Skin of body (tissue), 2 donors: ENCODE results near the gene DNAJC16. TPM values are rescaled to one million over a fixed set of nuclear protein-coding genes. Genes with fewer than 3 reads are reported as not detected.
"Not testable (repeated sequence)": the region's sequence is repeated elsewhere in the genome, so short reads cannot be mapped to it uniquely, and the experiment has no call there.

Experiments used
- DNase-seq: peaks from one replicate; lab custom pipeline; 2025; lab: John Stamatoyannopoulos, UW
- total RNA-seq: library from RNA; depleted of rRNA; stranded (reverse); fragments of >200 nt; gene quantifications from one replicate; pipeline ENCODE4 v1.2.3, GENCODE V29; 2014

The DNAJC16 gene
- total RNA-seq = 12.8 TPM

- DNase-seq = peak; percentile 100
Observed at GRCh38 chr1:15526490-15527339, at the start of gene DNAJC16. DNAJC16 (plus strand) TSS chr1:15526848; CDS start chr1:15529106, 2,258 bp downstream.

GRCh38 chr1:15476927-15477326, 49.7 kb upstream of the DNAJC16 start:
- DNase-seq = no peak

DNA sequence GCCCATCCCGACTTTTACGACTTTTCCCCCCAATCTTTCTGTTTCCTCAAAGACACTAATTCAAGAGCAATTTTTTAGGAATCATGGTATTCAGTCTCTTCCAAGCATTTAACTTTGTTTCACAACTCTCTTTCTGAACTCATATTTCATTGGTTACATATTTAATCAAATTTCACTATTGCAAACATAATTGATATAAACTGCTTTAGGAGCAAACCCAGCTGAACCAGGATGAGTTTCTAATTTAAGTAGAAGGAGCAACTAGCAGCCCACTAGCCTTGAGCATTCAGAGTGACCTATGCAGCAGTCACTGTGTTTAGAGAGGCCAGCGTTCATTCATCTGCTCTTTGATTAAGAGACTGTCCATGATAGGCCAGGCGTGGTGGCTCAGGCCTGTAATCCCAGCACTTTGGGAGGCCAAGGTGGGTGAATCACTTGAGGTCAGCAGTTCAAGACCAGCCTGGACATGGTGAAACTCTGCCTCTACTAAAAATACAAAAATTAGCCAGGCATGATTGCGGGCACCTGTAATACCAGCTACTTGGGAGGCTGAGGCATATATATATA, 48.9 kb upstream of the DNAJC16 start:
- DNase-seq = no peak

DNA sequence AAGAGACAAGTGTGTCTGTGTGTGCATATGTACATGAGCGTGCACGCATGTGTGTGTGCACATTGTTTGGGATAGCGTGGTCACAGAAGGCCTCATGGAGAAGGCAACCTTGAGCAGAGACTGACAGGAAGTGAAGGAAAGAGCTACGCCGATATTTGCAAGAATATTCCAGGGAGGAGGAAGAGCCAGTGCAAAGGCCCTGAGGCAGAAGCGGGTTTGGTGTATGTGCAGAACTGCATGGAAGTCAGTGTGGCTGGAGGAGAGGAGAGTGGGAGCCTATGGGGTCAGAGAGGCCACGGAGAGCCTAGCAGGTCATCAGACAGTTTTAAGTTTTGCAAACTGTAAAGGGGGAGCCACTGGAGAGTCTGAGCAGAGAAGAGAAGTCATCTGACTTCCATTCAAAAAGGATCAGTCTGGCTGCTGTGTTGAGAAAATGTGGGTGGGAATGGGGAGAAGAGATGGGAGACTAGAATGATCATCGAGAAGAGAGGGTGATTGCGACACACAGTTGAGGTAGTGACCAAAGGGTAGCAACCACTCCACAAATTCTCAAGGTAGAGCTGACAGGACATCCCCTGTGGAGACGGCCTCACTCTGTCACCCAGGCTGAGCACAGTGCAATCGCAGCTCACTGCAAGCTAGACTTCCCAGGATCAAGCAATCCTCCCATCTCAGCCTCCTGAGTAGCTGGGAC, 46.8 kb upstream of the DNAJC16 start:
- DNase-seq = no peak

DNA sequence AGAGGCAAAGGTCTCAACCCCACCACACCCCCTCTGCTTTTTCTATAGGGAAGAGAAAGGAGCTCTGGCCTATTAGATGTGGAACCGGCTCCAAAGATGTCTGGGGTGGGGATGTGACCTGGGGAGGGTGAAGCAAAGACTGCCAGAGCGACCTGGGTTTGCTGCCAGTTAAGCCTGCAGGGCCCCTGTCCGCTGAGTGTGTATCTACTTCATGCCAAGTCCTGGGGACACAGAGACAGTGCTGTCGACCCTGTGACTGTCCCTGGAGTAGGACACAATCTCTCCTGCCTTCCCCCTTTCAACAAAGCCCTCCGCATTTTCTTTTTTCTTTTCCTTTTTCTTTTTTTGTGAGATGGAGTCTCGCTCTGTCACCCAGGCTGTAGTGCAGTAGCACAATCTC, 44.2 kb upstream of the DNAJC16 start:
- DNase-seq = not testable (repeated sequence)

DNA sequence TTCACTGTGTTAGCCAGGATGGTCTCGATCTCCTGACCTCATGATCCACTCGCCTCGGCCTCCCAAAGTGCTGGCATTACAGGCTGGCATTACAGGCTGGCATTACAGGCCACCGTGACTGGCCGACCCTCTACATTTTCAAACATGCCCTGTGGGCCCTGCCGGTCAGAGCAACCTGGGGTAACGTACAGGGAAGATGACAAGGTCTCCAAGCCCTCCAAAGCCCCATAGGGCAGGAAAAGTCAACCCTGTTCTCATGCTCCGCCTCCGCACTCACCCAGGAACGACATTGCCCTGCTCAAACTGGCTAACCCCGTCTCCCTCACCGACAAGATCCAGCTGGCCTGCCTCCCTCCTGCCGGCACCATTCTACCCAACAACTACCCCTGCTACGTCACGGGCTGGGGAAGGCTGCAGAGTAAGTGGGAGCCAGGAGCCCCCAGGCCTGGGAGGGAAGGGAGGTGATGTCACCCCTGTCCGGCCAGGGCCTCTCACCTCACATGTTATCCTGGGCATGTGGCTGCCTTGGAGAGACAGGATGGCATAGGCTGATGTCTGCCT, 43.6 kb upstream of the DNAJC16 start:
- DNase-seq = not testable (repeated sequence)

DNA sequence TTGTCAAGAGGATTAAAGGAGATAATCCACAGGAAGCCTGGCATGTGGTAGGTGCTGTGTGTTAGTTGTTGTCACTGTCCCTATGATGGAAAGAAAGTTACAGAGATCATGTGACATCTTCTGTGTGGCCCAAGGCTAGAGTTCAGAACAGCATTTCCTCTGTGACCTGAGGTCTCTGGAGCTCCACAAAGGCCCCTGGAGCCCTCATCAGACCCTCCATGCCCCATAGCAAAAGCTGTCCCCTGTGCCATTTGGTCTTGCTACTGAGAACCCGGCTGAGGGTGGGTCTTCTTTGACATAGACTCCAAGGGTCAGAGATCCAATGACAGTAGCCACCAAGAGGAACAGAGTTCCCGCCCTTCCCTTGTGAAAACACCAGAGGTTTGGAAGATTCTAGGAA, 42.7 kb upstream of the DNAJC16 start:
- DNase-seq = no peak

DNA sequence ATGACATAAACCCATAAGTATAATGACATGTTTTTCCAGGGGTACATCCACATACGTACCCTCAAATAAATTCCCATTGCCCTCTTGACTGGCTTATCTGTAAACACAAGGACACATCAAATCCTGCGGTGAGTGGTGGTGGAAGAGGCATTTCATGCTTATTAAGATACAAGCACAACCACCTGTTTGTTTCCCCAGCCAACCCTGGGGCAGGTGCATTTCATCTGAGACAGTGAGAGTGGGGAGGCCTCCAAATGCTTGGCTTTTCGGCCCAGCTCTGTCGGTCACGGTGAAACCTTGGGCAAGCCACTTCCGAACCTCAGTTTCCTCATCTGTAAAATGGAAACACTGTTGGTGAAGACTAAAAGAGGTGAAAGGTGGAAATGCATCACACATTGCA, 42.2 kb upstream of the DNAJC16 start:
- DNase-seq = not testable (repeated sequence)

DNA sequence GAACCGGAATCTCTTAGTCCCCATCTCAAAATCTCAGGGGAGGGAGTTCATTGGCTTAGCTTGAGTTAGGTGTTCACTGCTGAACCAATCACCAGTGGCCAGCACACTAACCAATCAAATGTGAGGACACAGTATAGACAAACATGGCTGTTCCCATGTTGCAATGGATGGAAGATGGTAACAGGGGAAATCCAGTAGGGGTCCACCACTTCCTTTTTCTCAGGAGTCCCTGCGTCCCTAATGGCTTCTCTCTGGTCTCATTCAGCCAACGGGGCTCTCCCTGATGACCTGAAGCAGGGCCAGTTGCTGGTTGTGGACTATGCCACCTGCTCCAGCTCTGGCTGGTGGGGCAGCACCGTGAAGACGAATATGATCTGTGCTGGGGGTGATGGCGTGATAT, 41.0 kb upstream of the DNAJC16 start:
- no peak for DNase-seq

- DNase-seq = not testable (repeated sequence)
Observed at GRCh38 chr1:15486844-15487610, 39.6 kb upstream of the DNAJC16 start.

- no peak for DNase-seq
Observed at GRCh38 chr1:15488371-15488770, 38.3 kb upstream of the DNAJC16 start.

GRCh38 chr1:15489052-15489736, 37.5 kb upstream of the DNAJC16 start:
- DNase-seq = no peak

- DNase-seq = not testable (repeated sequence)
Observed at GRCh38 chr1:15491010-15491409, 35.6 kb upstream of the DNAJC16 start.

- no peak for DNase-seq
Observed at GRCh38 chr1:15492596-15492995, 34.1 kb upstream of the DNAJC16 start.

DNA sequence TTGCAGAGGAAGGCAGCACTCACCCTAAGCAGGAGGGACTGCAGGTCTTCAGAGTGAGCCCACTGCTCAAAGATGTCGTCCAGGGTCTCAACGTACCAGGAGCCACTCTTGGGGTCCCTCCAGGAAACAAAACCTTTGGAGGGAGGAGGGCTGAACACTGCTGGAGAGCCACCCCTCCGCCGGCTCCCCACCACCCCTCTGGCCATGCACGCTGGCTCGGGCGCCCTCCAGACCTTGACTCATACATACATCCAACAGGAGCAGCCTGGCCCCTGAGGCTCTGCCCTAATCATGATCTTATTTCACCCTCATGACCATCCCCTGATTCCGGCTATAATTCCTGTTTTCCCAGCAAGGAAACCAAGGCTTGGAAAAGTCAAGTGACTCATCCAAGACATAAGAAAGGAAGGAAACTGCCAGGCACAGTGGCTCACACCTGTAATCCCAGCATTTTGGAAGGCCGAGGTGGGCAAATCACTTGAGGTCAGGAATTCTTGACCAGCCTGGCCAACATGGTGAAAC, 32.7 kb upstream of the DNAJC16 start:
- no peak for DNase-seq

DNA sequence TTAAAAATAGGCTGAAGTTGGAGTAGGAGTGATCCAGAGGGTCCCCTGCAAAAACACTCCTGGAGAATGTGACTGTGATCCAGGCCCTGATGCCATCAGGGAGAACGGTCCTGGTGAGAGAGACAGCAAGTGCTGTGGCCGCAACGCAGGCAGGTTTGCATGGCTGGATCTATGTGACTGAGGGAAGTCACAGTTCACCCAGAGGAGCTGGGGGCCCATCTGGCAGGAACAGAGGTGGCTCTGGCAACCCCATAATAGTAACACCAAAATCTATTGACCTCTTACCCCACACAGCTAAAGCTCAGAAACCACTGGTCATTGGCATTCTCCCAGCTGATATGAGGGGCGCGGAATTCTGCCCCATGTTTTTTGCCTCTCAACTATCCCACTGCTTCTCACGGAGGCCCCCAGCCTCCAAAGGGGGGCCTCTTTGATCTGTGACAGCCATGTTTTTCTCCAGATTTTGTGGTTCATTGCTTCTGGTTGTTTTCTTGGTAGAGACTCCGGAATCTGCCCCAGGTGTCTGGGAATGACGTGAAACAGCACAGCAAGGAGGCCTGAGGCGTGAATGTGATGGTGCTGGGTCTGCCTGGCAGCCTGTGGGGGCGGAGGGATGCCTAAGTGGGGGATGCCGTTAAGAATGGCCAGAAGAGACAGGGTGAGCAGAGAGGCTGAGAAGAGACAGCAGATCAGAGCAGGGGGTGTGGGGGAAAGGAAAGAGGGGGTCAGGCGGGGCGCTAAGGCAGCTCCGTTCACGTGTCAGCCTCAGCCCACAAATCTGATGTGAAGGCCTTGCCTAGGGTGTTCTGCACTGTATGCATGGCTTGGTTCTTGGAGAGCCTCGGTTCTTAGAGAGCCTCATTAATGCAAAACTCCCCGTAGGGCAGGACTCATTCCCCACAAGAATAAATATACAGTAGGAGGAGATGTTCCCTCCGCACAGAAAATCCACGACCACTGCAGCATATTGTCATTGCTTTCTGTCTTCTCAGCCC, 26.2 kb upstream of the DNAJC16 start:
- DNase-seq = no peak

- no peak for DNase-seq
Observed at GRCh38 chr1:15501208-15502032, 25.2 kb upstream of the DNAJC16 start.

GRCh38 chr1:15504436-15504835, 22.2 kb upstream of the DNAJC16 start:
- no peak for DNase-seq
